Adrenal gland (tissue), 5 donors: ENCODE data around the gene ALOX15.

ENCODE experiments used
- CTCF ChIP-seq, 6 experiments: fragments of 450-650 bp in 4 of 6; fragments of 200-600 bp in 2 of 6; sonication (generic) in 1 of 6; IDR thresholded peaks; 1 replicate in 5 of 6; 2 replicates in 1 of 6; pipeline versions ENCODE4 v1.5.1 to v1.8.0; 2016 to 2021; ENCODE audit warnings: antibody characterized with exemption in 6 of 6, mild to moderate bottlenecking in 2 of 6, moderate library complexity in 1 of 6
- POLR2A ChIP-seq, 2 donors: fragments of 450-650 bp; IDR thresholded peaks; one replicate each; pipeline ENCODE4 v1.6.1; 2017; ENCODE audit warnings: antibody characterized with exemption in 2 of 2, mild to moderate bottlenecking in 2 of 2, moderate library complexity in 1 of 2
- donor health status: DM: no; HTN: no; CAD: no.

- TF ChIP-seq CTCF (IDR thresholded peaks at IDR 0.05) (no peak), POLR2A (IDR thresholded peaks at IDR 0.05) (no peak)
Observed at GRCh38 chr17:4675791-4676190, 34.3 kb upstream of the ALOX15 start.
